Measurements from ENCODE around the gene INPP4A.

DNA sequence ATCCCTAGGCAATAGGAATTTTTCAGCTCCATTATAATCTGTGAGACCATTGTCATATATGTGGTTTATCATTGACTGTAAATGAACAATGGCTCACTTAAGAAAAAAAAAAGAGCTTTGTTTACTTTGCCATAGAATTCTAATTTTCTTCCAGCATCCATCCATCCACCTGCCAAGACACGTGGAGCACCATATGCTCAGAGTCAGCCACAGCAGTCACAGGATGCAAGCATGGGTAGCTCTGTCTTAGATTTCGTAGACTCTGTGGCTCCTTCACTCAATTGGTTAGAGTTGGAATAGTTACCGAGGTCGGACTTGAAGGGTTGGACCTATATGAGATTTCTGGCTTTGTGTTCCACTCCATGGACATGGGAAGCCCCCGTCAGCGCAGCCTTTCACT lies 88.1 kb downstream of the INPP4A start:
- TF ChIP-seq, protein P1, sequence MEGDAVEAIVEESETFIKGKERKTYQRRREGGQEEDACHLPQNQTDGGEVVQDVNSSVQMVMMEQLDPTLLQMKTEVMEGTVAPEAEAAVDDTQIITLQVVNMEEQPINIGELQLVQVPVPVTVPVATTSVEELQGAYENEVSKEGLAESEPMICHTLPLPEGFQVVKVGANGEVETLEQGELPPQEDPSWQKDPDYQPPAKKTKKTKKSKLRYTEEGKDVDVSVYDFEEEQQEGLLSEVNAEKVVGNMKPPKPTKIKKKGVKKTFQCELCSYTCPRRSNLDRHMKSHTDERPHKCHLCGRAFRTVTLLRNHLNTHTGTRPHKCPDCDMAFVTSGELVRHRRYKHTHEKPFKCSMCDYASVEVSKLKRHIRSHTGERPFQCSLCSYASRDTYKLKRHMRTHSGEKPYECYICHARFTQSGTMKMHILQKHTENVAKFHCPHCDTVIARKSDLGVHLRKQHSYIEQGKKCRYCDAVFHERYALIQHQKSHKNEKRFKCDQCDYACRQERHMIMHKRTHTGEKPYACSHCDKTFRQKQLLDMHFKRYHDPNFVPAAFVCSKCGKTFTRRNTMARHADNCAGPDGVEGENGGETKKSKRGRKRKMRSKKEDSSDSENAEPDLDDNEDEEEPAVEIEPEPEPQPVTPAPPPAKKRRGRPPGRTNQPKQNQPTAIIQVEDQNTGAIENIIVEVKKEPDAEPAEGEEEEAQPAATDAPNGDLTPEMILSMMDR (IDR thresholded peaks at IDR 0.05), result no peak
- no peak for TF ChIP-seq POLR2A (IDR thresholded peaks at IDR 0.05)
- TF ChIP-seq POLR2AphosphoS5 (IDR thresholded peaks at IDR 0.05), result no peak

Data from sigmoid colon (tissue), 4 donors.